Thyroid gland (tissue), 4 donors: Measurements from ENCODE around the gene MESP2. TPM values are rescaled to one million over a fixed set of nuclear protein-coding genes. Genes with fewer than 3 reads are reported as not detected.

Source experiments
- DNase-seq, 2 donors: peaks; one replicate each; pipeline ENCODE4 v3.0.0-alpha.2; 2019
- H3K27ac ChIP-seq, 3 donors: fragments of 200-600 bp; sonication (generic); 1 replicate in 2 of 3; 2 replicates in 1 of 3; pipeline ENCODE4 v1.5.1; 2016 to 2019; ENCODE audit warnings: mild to moderate bottlenecking in 1 of 3, moderate library complexity in 1 of 3
- H3K27me3 ChIP-seq: fragments of 200-600 bp; sonication (generic); one replicate; pipeline ENCODE4 v1.5.1; 2019
- H3K36me3 ChIP-seq, 2 donors: fragments of 200-600 bp; sonication (generic); one replicate each; pipeline ENCODE4 v1.5.1; 2016 to 2019
- H3K4me1 ChIP-seq, 2 donors: fragments of 200-600 bp; sonication (generic); one replicate each; pipeline ENCODE4 v1.5.1; 2017 to 2019
- H3K4me3 ChIP-seq, 3 donors: fragments of 200-600 bp; sonication (generic); replicated peaks in 1 of 3; 1 replicate in 2 of 3; 2 replicates in 1 of 3; pipeline ENCODE4 v1.5.1; 2016; ENCODE audit warnings: mild to moderate bottlenecking in 1 of 3
- H3K9me3 ChIP-seq: fragments of 200-600 bp; sonication (generic); one replicate; pipeline ENCODE4 v1.5.1; 2017
- POLR2A ChIP-seq, 2 donors: fragments of 450-650 bp; IDR thresholded peaks; one replicate each; pipeline ENCODE4 v1.6.1; 2017; ENCODE audit warnings: antibody characterized with exemption in 2 of 2, mild to moderate bottlenecking in 2 of 2, moderate library complexity in 1 of 2
- WGBS, 2 donors: methylation state at CpG; one replicate each; pipeline ENCODE4 v1.1.5; 2017; 5-methylcytosine and 5-hydroxymethylcytosine counted together
- intact Hi-C: fragments of 100-400 bp; cut with DNase I; formaldehyde crosslinking; loops from one replicate; pipeline ENCODE4 v1.15.1; 2023
- total RNA-seq, 4 donors: library from RNA; depleted of rRNA; stranded (reverse); fragments of >200 nt; gene quantifications; one replicate each; pipeline ENCODE4 v1.2.3, GENCODE V29; 2016
- TF ChIP-seq, protein P1 (sequence below), 6 experiments: fragments of 200-600 bp in 3 of 6; fragments of 450-650 bp in 3 of 6; sonication (generic) in 3 of 6; IDR thresholded peaks; one replicate each; pipeline ENCODE4 v1.5.1; 2016 to 2019; ENCODE audit warnings: antibody characterized with exemption in 6 of 6, mild to moderate bottlenecking in 2 of 6, inconsistent platforms in 1 of 6, moderate library complexity in 1 of 6

The MESP2 gene
- total RNA-seq, 4 donors from 2014 or later: 0.34 to 0.67 TPM; not detected in 2

DNA sequence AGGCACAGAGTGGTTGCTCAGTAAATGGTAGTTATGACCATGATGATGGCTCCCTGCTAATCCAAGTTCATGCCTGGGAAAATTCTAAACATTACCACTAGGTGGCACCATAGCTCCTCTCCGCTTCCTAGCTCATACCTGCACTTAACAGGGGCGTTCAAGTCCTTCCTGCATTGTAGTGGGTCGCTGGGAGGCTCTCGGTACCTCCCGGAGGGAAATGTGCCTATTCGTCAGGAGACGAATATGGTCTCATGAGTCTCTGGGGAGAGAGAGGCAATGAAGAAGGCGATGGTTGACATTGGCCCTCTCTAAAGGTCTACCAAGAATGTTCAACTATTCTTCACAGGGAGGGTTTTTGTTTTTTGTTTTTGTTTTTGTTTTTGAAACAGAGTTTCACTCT, 36.0 kb upstream of the MESP2 start:
- peak; percentile 52 to 54 for DNase-seq
- intact Hi-C loops: loop anchor here (10.0 kb wide), 1 partner anchor 95 kb away; no protein-coding TSS in a partner anchor
- Histone ChIP-seq H3K9me3 (no peaks in the 10 kb centered on the region), H3K27me3 (no peaks in the 10 kb centered on the region), H3K36me3 (no peaks in the 10 kb centered on the region), H3K4me1 (no peaks in the 10 kb centered on the region), H3K27ac (no peak overlapping the region), H3K4me3 (no peak overlapping the region)
- 1 to 2% methylated on average over 8 of the region's 8 CpGs for WGBS, 2 donors
- no peak for TF ChIP-seq POLR2A (IDR thresholded peaks at IDR 0.05)
- TF ChIP-seq, protein P1, sequence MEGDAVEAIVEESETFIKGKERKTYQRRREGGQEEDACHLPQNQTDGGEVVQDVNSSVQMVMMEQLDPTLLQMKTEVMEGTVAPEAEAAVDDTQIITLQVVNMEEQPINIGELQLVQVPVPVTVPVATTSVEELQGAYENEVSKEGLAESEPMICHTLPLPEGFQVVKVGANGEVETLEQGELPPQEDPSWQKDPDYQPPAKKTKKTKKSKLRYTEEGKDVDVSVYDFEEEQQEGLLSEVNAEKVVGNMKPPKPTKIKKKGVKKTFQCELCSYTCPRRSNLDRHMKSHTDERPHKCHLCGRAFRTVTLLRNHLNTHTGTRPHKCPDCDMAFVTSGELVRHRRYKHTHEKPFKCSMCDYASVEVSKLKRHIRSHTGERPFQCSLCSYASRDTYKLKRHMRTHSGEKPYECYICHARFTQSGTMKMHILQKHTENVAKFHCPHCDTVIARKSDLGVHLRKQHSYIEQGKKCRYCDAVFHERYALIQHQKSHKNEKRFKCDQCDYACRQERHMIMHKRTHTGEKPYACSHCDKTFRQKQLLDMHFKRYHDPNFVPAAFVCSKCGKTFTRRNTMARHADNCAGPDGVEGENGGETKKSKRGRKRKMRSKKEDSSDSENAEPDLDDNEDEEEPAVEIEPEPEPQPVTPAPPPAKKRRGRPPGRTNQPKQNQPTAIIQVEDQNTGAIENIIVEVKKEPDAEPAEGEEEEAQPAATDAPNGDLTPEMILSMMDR (IDR thresholded peaks at IDR 0.05): peak; percentile 90 to 98 (median 94)

GRCh38 chr15:89743011-89743410, 33.1 kb upstream of the MESP2 start:
- intact Hi-C loops: loop anchor here (10.0 kb wide), 1 partner anchor 98 kb away; no protein-coding TSS in a partner anchor
- H3K27me3 ChIP-seq: no peaks in the 10 kb centered on the region
- H3K4me1 ChIP-seq: no peaks in the 10 kb centered on the region
- WGBS, 2 donors: 85 to 94% methylated on average over 8 of the region's 8 CpGs
- DNase-seq: no peak
- TF ChIP-seq, protein P1 (IDR thresholded peaks at IDR 0.05): no peak
- TF ChIP-seq POLR2A (IDR thresholded peaks at IDR 0.05): no peak
- no peak overlapping the region for H3K4me3 ChIP-seq
- H3K36me3 ChIP-seq: no peaks in the 10 kb centered on the region
- no peaks in the 10 kb centered on the region for H3K9me3 ChIP-seq
- H3K27ac ChIP-seq: no peak overlapping the region

GRCh38 chr15:89743594-89743993, 32.5 kb upstream of the MESP2 start:
- no peak overlapping the region for H3K27ac ChIP-seq
- TF ChIP-seq, protein P1 (IDR thresholded peaks at IDR 0.05): no peak
- no peak for TF ChIP-seq POLR2A (IDR thresholded peaks at IDR 0.05)
- DNase-seq: no peak
- H3K36me3 ChIP-seq: no peaks in the 10 kb centered on the region
- no peaks in the 10 kb centered on the region for H3K4me1 ChIP-seq
- H3K4me3 ChIP-seq: no peak overlapping the region
- no peaks in the 10 kb centered on the region for H3K27me3 ChIP-seq
- 80 to 84% methylated on average over 4 to 7 of the region's 8 CpGs for WGBS, 2 donors
- no peaks in the 10 kb centered on the region for H3K9me3 ChIP-seq
- intact Hi-C loops: loop anchor here (10.0 kb wide), 1 partner anchor 99 kb away; no protein-coding TSS in a partner anchor

DNA sequence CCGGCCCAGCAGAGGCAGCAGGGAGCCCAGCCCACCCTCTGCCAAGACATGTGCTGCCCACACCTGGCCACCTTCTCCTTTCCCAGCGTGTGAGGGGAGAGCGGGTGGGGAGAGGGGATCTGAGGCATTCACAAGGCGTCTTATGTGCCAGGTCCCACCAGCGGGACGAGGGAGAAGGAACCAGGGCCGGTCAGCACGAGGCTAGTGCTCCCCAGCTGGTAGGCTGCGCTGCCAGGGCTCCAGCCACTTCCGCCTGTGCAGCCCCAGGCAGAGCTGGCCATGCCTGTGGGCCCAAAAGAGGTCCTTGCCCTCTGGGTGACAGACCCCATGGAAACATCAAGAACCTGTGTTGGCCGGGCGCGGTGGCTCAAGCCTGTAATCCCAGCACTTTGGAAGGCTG, 31.0 kb upstream of the MESP2 start:
- DNase-seq: no peak
- intact Hi-C loops: loop anchor here (10.0 kb wide), 1 partner anchor 100 kb away; no protein-coding TSS in a partner anchor
- TF ChIP-seq, protein P1 (IDR thresholded peaks at IDR 0.05): no peak
- no peak for TF ChIP-seq POLR2A (IDR thresholded peaks at IDR 0.05)
- Histone ChIP-seq H3K4me1 (peaks cover 0 to 6% of the 10 kb centered on the region in 2 donors), H3K27ac (no peak overlapping the region), H3K36me3 (no peaks in the 10 kb centered on the region), H3K4me3 (no peak overlapping the region), H3K9me3 (no peaks in the 10 kb centered on the region), H3K27me3 (no peaks in the 10 kb centered on the region)
- WGBS, 2 donors: 82 to 88% methylated on average over 6 to 12 of the region's 13 CpGs

GRCh38 chr15:89745768-89746167, 30.4 kb upstream of the MESP2 start:
- Histone ChIP-seq H3K9me3 (no peaks in the 10 kb centered on the region), H3K27ac (no peak overlapping the region), H3K27me3 (no peaks in the 10 kb centered on the region), H3K4me1 (peaks cover 0 to 11% of the 10 kb centered on the region in 2 donors), H3K36me3 (no peaks in the 10 kb centered on the region), H3K4me3 (no peak overlapping the region)
- TF ChIP-seq POLR2A (IDR thresholded peaks at IDR 0.05): no peak
- TF ChIP-seq, protein P1 (IDR thresholded peaks at IDR 0.05): no peak
- 0 to 94% methylated on average over 1 of the region's 1 CpG for WGBS, 2 donors
- DNase-seq: no peak
- intact Hi-C loops: loop anchor here (10.0 kb wide), 1 partner anchor 101 kb away; no protein-coding TSS in a partner anchor
